Activated naive CD4-positive, alpha-beta T cell treated with Interleukin-2 at 50 U/mL for 16 hours (primary cell): ENCODE data around the gene PABPC1L.

Experiments
- DNase-seq: peaks from one replicate; pipeline ENCODE4 v3.0.0-alpha.2; 2020

The PABPC1L gene

DNA sequence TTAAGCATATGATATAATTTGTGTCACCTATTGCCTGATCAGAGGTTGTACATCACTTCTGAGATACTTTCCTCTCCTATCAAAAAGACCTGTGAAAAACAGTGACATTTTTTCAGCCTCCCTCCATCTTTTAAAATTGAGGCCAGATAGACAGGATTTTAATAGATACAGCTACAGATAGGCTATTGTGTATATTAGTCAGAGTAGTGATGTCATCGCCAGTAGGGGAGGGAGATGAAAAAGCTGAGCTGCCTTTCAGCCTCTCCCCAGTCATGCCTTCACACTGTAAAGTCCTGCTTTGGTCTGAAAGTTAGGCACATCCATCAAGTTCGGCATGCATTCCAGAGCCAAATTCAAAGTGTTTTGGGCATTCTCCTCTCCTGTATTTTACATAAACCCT is 7.9 kb upstream of the PABPC1L start:
- no peak for DNase-seq

DNA sequence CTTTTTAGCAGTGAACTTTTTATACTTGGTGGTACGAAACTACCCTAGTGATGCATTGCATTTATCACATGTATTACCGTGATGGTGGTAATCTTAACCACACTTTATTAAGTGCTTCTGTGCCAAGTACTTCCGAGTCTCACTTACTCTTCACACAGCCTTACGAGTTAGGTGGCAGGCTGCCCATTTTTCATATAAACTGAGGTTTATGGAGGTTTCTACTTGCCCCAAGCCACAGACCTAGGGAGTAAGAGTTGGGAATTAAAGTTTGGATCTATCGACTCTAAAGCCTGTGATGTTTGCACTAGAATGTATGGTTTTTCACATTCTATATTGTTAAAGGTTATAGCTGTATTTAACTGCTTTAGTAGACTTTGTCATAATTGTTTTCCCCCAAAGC is 5.5 kb upstream of the PABPC1L start:
- no peak for DNase-seq

DNA sequence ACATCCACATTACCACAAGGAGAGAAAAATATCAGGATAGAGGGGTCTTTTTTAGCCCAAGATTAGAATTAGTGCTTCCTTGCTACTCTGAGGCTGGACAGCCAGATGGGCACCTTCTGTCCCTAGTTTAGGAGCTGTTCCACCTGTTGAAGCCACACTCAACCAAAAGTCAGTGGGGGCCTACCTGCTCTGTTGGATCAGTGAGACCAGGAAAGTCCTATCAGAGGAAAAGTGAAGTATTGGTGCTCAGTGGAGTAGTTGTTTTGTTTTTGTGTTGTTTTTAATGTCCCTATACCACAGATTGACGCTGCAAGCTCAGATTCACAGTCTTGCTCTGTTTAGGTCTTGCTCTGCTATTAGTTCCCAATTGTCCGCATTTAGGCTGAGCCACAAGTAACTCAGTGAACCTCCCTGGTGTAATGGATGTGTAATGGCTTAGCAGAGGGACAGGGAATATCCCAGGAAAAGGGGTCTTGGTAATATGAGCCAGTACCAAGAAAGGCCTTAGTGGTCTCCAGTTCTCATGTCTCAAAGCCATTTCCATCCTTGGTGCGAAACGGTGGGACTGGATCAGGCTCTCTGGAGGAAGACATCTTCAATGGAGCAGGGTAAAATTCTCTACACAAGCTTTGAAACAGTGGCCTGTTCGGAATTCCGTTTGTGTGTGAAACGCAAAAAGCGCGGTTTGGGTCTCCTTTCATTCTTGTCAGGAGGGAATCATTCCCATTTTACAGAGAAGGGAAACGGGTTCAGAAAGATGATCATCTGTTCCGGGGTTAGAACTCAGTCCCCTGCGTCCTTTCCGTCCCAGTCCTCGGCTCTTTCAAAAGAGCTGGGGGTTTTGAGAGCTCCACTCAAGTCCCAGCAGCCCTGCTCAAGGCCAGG is 631 bp upstream of the PABPC1L start:
- no peak for DNase-seq

DNA sequence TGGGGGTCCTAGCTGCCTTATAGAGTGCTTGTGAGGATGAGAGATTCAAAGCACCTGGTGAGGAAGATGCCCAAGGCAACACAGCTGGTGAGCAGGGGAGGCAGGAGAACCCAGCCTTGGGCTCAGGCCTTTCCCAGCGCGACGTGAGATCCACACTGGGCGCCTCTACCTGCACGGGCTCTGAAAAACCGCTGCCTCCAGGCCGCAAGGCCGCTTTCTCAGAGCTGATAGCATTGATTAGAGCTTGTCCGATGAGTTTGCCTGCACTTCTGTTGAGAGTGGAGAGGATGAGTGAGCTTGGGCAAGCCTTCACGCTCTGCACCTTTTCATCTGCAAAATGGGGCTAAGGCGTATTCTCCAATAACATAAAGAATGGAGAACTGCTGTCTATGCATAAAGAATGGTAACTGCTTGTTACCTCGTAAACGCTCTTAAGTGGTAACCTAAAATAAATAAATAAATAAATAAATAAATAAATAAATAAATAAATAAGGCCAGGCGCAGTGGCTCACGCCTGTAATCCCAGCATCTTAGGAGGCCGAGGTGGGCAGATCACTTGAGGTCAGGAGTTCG is 916 bp downstream of the PABPC1L start:
- DNase-seq, result no peak

DNA sequence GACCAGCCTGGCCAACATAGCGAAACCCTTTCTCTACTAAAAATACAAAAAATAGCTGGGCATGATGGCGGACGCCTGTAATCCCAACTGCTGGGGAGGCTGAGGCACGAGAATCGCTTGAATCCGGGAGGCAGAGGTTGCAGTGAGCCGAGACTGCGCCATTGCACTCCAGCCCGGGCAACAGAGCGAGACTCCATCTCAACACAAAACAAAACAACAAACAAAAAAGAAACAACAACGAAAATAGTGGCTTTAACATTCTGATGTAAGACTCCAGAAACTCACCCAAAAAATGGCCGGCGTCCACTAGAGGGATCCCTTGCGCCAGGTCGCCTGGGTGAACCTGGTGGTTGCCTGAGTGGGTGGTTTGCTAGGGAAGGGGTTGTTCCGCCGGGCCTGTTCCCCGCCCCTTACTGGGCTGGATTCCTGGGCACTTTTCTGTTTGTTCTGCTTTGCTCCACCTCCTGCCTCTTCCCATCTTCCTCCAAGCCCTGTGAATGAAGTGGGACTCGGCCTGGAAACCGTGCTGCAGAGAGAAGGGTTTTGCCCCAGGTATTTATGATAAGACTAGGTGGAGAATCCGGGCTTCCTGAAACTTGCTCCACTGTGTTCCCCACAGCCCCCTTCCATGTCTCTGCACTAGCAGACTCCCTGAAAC is 1.5 kb downstream of the PABPC1L start:
- DNase-seq, result peak; percentile 43

DNA sequence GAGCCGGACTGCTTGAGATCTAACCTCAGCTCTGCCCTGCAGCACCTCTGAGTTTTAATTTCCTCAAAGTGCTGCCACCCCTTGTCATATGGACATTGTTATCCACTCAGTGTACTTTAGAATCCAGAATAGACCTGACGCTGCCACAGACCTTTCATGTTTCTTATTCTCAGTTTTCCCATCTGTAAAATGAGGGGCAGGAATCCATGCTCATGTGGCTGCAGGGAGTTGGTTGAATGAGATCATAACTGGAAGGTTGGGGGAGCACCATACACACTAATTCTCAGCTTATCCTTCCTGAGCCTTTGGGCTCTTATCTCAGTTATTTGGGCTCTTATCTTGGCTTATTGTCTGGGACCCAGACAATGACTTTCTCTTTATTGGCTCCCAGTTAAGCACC is 2.3 kb downstream of the PABPC1L start:
- no peak for DNase-seq

DNA sequence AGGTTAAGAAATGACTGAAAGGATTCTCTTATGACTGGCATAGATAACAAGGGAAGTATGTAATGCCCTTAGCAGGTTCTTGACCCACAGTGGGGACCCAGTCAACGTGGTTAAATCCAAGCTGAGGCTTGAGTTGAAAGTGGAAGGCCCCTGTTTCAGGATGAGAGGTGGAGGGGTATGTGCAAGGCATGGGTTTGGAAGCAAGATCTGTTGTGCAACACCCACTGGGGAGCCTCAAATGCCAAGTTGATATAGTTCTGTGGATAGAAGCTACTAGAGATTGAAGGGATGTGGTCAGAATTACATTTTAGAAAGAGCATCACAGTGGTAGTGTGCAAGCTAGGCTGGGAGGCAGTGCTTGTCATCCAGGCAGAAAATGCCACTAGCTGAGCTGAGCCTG is 5.1 kb downstream of the PABPC1L start:
- DNase-seq, result no peak

DNA sequence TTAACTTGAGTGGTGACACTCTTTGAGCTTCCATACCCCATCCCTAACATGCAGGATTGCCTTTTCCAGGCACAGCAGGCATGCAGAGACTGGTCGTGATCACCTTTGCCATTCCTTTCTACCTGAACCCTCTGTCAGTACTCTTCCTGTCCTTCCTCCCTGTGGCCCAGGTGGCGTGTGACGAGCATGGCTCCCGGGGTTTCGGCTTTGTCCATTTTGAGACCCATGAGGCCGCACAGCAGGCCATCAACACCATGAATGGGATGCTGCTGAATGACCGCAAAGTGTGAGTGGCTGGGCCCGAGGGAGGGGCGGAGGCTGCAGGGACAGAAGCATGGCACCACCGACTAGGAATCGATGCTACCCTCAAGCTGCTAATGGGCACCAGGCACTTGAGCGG is 6.7 kb downstream of the PABPC1L start:
- DNase-seq, result no peak

DNA sequence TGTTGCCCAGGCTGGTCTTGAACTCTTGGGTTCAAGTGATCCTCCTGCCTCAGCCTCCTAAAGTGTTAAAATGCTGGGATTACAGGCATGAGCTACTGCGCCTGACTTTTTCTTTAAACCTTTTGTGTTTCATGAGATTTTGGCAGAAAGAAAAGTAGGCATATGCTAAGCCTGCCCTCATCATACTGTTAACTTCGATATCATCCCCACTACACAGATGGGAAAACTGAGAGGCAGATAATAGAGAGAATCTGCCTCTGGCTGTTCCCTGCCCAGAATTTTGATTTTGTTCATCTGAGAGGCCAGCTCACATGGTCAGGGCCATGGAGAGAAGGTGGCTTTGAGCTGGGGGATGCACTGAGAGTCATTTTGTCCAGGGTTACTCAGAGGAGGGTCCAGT is 7.5 kb downstream of the PABPC1L start:
- DNase-seq, result no peak

DNA sequence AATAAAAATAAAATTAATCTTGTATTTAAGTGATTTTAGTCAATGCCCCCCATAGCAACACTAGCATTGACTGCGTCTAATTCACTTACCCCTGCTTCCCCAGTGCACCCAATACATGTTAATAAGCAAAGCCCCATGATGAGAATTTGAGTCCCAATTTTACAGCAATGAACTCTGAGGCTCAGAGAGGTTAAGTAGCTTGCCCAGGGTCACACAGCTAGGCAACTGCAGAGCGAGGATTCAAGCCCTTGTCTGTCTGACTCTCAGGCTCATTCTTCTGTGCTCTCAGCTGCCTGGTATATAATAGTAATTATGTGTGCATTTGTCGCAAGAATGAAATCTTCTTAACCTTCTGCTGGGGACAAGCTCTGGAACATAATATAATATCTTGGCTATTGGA is 8.5 kb downstream of the PABPC1L start:
- DNase-seq, result no peak

DNA sequence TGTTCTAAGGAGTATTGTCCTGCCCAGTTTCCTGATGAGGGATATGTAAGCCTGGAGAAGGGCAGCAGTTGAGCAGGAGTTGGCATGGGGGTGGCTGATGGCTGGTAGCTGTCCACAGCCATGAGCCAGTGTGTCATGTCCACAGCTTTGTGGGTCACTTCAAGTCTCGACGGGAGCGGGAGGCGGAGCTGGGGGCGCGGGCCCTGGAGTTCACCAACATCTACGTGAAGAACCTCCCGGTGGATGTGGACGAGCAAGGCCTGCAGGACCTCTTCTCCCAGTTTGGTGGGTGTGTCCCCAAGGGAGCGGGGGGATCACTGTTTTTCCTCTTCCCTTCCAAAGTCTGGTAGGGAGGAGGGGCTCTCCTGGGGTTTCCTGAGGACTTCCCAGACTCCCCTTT is 8.9 kb downstream of the PABPC1L start:
- DNase-seq, result no peak

DNA sequence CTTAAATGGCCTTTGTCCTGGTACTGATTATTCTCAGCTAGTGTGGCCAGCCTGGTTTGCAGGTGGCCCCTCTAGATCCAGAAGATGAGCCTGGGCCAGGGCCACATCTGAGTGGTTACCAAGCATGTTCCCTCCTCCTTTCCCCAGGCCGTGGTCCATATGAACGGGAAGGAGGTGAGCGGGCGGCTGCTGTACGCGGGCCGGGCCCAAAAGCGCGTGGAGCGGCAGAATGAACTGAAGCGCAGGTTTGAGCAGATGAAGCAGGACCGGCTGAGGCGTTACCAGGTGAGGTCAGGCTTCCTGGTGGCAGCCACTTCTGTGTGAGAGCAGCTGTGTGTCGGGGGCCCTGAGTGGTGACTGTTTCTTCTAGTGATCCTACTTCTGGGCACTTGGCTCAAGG is 11.6 kb downstream of the PABPC1L start:
- no peak for DNase-seq

DNA sequence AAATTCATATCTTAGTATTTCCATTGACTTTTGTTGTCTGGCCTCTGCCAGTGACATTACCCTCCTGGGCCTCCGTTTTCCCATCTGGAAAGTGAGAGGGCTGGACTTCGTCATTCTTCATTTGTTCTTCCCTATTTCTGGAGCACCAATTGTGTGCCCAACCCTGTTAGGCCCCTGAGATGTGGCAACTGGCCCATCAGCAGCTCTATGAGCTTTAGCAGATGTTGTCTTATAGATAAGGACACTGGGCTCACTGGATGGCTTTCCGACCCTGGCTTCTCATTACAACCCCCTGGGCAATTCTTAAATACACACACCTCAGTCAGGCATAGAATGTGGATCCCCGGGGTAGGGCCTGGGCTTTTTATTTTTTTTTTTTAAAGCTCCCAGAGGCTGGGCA is 14.7 kb downstream of the PABPC1L start:
- DNase-seq, result no peak

DNA sequence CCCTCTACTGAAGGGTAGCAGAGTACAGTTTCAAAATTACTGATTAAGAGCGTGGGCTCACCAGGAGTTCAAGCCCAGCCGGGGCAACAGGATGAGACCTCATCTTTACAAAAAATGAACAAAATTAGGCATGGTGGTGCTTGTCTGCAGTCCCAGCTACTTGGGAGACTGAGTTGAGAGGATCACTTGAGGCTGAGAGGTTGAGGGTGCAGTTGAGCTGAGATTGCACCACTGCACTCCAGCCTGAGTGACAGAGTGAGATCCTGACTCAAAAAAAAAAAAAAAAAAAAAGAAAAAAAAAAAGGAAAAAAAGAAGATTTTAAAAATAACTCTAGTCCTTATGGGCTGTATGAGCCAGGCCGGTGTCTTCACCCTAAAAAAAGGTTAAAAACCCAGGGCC is 18.7 kb downstream of the PABPC1L start:
- DNase-seq, result no peak

DNA sequence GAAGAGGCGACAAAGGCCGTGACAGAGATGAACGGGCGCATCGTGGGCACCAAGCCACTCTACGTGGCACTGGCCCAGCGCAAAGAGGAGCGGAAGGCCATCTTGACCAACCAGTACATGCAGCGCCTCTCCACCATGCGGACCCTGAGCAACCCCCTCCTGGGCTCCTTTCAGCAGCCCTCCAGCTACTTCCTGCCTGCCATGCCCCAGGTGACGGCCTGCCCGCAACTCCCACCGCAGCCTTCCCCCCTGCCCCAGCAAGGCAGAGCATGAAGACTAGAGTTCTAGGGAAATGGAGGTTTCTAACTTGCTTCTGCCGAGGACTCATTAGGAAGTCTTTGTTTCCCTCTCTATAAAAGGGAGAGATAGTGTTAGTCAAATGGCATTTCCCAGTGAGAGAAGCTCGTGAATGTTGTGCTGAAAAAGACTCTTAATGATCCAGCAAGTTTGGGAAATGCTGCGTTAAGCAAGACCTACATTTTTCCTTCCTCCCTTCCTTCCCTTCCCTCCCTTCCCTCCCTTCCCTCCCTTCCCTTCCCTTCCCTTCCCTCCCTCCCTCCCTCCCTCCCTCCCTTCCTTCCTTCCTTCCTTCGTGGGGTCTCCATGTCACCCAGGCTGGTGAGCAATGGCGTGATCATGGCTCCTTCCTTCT is 20.8 kb downstream of the PABPC1L start:
- DNase-seq, result no peak

DNA sequence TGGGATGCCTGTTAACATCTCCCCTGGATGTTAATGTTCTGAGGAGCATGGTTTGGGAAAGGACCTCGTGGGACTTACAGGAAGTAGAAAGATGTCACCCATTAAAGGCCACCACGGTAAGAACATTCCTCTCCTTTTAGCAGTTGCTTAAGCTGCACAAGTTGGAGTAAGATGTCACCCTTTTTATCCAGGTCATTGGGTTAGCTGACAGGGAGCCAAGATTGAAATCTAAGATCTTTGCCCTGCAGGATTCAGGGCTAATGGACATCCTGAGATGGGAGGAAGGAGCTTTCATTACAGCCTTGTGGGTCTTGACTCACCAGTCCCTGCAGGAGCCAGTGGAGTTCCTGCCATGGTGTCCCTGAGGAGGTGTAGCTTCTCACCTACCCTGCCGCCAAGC is 22.1 kb downstream of the PABPC1L start:
- DNase-seq, result no peak

DNA sequence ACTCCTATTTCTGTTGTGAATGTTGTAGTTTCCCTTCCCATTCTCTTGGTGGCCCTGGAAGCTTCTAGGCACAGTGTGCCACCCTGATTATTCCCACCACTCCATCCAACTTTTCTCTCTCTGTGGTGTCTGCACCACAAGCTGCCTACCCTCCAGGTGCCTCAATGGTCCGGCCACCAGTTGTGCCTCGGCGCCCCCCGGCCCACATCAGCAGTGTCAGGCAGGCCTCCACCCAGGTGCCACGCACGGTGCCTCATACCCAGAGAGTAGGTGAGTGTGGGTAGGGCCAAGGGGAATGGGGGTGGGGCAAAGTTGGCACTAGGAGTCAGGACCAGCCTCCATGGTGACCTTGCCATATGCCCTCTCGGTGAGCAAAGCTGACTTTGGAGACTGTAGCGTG is 23.1 kb downstream of the PABPC1L start:
- no peak for DNase-seq

DNA sequence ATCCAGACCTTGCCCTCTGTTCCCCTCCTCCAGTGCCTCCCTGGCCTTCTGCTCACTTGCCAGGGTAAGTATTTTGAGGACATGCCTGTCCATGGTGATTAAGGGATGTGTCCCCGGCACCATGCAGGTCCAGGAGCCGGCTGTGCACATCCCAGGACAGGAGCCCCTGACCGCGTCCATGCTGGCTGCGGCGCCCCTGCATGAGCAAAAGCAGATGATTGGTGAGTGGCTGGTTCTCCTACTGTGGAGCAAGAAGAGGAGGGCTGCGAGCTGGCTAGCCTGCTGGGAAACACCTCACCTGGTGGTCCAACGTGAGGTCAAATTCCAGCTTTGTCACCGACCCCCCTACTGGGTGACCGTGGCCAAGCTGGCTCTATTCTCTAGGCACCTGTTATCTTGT is 26.6 kb downstream of the PABPC1L start:
- DNase-seq, result no peak

DNA sequence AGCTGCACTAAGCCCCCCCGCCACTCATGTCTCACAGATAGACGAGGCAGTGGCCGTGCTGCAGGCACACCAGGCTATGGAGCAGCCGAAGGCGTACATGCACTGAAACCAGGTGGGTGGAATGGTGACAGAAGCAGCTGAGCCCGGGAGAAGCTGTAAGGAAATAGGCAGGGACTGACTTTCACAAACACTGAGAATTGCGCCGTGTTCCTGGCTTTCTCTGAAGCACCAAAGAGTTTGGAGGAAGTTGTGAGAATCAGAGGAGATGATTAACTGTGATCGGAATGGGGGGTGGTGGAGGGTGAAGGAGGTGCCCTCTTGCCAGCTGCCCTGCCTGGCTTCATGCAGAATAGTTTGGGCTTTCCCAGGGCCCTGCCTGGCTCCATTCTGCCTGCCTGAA is 28.8 kb downstream of the PABPC1L start:
- no peak for DNase-seq

DNA sequence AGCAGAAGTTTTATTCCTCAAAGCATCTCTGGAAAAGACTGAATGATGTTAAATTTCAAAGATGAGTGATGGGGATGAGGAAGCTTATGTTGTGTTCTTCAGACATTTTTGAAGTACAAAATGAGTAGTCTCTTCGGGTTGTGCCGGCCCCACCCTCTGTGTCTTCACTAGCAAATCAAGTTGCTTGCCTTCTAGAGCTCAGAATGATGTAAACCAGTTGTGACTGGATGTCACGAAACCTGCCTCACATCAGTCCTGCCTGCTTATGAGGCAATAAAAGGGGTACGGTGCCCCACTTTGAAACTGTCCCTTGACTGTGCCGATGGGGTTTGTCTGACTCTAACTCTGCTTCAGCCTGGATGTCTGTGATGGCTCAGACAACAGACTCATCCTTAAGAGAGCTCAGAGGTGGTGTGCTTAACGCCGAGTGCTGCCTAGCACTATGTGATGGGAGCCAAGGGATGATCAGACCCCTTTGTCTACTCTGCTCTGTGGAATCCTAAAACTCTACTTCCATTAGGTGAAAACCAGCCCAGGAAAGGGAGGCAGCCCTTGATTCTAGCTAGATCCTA is 31.3 kb downstream of the PABPC1L start:
- no peak for DNase-seq

DNA sequence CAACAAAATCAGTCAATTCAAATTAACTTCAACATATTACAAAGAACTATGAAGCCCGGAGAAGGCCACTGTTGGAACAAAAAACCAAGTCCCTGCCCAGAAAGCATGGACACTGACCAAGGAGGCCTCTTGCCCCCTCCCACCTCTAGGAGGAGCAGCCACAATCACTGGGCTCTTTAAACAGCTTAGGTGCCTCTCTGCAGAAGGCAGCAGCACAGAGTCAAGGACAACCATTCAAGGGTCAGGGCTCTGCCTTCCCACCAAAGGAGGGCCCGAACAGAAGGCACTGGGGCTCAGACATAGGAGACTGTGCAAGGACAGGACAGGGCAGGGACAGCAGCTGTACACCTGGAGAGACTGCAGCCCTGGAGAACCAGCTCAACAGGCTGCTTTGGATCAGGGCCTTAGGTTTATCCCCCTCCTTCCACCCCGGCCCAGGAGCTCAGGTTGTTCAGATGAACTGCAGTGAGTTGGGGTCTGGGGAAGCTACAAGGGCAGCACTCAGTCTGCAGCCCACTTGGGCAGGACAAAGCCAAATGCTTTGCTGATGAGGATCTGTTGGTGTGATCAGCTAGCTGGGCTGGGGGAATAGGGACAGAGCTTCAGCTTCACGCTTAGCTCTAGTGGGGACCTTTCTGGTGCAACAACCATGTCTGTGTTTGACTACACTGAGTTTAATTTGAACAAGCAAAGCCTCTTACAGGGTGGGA is 32.6 kb downstream of the PABPC1L start:
- DNase-seq, result no peak

DNA sequence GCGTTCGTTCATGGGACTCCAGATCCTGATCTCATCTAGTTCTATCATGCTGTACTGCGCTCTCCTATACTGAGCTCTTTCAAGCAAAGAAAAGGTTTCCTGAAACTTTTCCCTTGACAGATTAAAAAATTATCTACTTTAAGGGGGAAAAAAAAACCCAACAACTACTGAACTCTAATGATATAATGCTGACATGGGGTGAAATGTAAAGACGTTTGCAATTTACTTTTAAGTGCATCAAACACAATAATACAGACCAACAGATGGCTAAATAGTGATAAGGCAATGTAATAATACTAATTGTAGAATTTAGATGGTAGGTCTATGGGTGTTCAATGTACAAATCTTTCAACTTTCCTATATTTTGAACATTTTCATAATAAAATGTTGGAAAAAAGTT is 34.0 kb downstream of the PABPC1L start:
- no peak for DNase-seq

DNA sequence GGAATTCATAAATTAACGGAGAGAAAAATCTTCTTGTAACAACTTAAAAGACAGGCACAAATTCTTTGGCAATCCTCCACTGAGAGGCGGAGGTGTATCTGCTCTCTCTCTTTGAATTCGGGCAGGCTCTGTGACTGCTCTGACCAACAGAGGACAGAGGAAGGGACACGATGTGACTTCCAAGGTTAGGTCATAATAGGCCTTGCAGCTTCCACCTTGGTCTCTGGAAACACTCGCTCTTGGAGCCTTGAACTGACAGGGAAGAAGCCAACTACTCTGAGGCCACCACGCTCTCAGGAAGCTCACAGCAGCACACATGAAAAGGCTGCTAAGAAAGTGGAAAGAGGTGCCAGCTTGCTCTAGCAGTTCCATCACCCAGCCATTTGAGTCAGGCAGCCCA is 35.4 kb downstream of the PABPC1L start:
- no peak for DNase-seq
